ENCODE measurements around the gene DUOXA1.
"Not testable (repeated sequence)": the region's sequence is repeated elsewhere in the genome, so short reads cannot be mapped to it uniquely, and the experiment has no call there.

The DUOXA1 gene

DNA sequence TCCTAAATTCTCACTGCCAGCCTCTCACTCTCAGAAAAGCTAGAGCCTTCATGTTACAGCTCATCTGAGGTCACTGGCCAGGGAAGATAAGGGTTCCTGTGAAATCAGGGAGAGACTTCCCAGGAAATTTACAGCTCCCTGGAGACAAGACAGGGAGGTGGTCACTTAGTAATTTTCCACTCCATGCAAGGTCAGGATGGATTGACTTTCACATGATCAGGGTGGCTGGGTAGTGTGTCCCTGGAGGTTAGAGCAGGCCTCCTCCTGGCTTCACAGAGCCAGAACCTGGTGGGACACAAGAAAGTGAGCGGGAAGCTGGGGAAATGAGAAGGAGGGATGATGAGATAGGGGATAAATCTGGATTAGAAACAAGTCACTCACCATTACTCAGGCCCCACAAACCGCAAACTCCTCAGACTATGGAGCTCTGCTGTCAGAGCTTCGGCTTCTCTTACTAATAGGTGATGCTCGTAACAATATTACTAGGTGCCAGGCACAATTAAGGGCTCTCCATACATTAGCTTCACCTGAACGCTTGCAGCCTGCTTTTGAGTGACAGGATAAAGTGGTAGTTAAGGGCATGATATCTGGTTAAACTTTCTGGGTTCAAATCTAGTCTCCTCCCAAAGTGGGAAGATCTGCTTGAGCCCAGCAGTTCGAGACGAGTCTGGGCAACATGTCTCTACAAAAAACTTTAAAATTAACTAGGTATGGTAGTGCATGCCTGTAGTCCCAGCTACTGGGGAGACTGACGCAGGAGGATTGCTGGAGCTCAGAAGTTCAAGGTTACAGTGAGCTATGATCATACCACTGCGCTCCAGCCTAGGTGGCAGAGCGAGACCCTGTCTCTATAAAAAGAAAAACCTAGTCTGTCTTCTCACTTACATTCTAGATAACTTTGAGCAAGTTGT is 40.6 kb downstream of the DUOXA1 start:
- Histone ChIP-seq H3K4me3 (ENCODE audit: low read length) (no peak overlapping the region), H3K27me3 (ENCODE audit: control insufficient read depth, insufficient read depth, low read length) (peaks cover 11% of the 10 kb centered on the region), H3K9ac (ENCODE audit: low read length) (no peak overlapping the region), H3K36me3 (ENCODE audit: control insufficient read depth, insufficient read depth, low read length) (no peaks in the 10 kb centered on the region), H3K9me3 (ENCODE audit: control insufficient read depth, low read length) (no peaks in the 10 kb centered on the region), H3K4me1 (ENCODE audit: control insufficient read depth, insufficient read depth, low read length) (peaks cover 21% of the 10 kb centered on the region)

DNA sequence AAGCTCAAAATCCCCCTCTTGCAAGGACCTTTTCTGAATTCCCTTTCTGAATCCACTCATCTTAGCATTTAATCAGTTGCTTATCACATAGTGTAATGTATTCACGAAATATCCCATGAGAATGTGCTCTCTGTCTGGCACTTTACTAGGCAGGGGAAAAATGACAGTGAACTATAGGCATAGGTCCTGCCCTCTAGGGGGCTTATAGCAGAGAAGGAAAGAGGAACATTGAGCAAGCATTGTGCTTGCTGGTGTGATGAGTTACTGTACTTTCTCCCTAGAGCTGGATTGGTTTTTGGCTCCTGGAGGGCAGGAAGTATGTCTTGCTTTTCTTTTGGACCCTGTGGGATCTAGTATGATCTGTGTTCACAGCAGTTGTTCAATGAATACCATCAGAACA is 42.2 kb downstream of the DUOXA1 start:
- H3K36me3 ChIP-seq (ENCODE audit: control insufficient read depth, insufficient read depth, low read length): no peaks in the 10 kb centered on the region
- H3K27me3 ChIP-seq (ENCODE audit: control insufficient read depth, insufficient read depth, low read length): peaks cover 11% of the 10 kb centered on the region
- no peak overlapping the region for H3K9ac ChIP-seq (ENCODE audit: low read length)
- H3K9me3 ChIP-seq (ENCODE audit: control insufficient read depth, low read length): no peaks in the 10 kb centered on the region
- no peak overlapping the region for H3K4me3 ChIP-seq (ENCODE audit: low read length)
- peaks cover 34% of the 10 kb centered on the region for H3K4me1 ChIP-seq (ENCODE audit: control insufficient read depth, insufficient read depth, low read length)

DNA sequence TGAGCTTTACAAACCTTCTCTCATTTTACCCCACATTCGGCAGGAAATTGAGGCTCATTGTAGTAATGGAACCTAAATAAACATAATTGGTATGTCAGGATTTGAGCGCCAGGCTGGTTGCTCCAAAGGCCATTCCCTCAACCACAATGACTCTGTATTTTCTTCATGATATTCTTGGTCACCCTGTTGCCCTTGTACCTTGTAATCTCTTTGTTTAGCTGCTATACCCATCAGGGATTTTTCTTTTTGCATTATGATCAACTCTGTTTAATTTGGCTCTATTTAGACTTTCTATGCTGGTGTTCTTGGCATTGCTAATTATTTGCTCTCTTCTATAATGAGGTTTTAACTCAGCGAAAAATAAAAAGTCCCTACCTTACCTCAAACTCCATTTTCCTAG is 45.5 kb downstream of the DUOXA1 start:
- peaks cover 11% of the 10 kb centered on the region for H3K27me3 ChIP-seq (ENCODE audit: control insufficient read depth, insufficient read depth, low read length)
- no peak overlapping the region for H3K9ac ChIP-seq (ENCODE audit: low read length)
- no peak overlapping the region for H3K4me3 ChIP-seq (ENCODE audit: low read length)
- H3K36me3 ChIP-seq (ENCODE audit: control insufficient read depth, insufficient read depth, low read length): no peaks in the 10 kb centered on the region
- H3K4me1 ChIP-seq (ENCODE audit: control insufficient read depth, insufficient read depth, low read length): peaks cover 55% of the 10 kb centered on the region
- H3K9me3 ChIP-seq (ENCODE audit: control insufficient read depth, low read length): no peaks in the 10 kb centered on the region

DNA sequence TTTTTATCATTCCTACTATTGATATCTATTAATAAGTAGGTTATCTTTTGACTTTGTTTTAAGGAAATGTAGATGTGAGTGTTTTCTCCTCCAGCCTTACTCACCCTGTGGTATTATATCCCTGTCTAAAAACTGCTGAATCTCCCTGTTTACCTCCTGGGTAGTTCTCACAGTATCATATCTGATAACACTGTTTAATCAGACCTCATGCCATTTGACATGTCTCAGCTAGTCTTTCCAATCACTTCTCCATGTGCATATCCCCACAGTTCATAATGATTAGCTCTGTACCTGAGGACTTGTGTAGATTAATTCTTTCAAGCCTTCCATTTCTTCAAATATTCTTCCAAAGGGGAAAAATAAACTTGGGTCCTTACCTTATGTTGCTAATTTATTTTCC is 46.5 kb downstream of the DUOXA1 start:
- Histone ChIP-seq H3K27me3 (ENCODE audit: control insufficient read depth, insufficient read depth, low read length) (peaks cover 8% of the 10 kb centered on the region), H3K9me3 (ENCODE audit: control insufficient read depth, low read length) (no peaks in the 10 kb centered on the region), H3K36me3 (ENCODE audit: control insufficient read depth, insufficient read depth, low read length) (no peaks in the 10 kb centered on the region), H3K4me1 (ENCODE audit: control insufficient read depth, insufficient read depth, low read length) (peaks cover 53% of the 10 kb centered on the region), H3K9ac (ENCODE audit: low read length) (no peak overlapping the region), H3K4me3 (ENCODE audit: low read length) (no peak overlapping the region)

DNA sequence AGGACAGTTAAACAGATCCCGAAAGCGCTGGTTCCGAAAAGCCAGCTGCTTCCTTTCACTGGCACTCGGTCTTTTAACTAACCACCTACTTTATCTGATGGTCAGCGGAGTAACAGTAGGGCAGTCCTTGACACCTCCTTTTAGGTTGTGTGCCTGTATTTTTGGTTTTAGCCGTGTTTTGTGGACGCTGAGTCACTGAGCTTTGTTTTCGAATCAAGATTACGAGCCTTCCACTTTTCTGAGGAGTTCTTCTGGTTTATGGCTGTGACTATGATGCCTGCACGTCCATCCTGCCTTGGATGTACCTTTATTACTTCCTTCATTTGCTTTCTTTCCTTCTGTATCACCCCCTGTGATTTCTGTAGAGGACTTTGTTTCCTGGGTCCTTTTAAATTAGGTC is 47.3 kb downstream of the DUOXA1 start:
- H3K4me3 ChIP-seq (ENCODE audit: low read length); H3K9me3 ChIP-seq (ENCODE audit: control insufficient read depth, low read length); H3K9ac ChIP-seq (ENCODE audit: low read length); H3K27me3 ChIP-seq (ENCODE audit: control insufficient read depth, insufficient read depth, low read length); H3K36me3 ChIP-seq (ENCODE audit: control insufficient read depth, insufficient read depth, low read length): not testable (repeated sequence)
- peaks cover 57% of the 10 kb centered on the region for H3K4me1 ChIP-seq (ENCODE audit: control insufficient read depth, insufficient read depth, low read length)

DNA sequence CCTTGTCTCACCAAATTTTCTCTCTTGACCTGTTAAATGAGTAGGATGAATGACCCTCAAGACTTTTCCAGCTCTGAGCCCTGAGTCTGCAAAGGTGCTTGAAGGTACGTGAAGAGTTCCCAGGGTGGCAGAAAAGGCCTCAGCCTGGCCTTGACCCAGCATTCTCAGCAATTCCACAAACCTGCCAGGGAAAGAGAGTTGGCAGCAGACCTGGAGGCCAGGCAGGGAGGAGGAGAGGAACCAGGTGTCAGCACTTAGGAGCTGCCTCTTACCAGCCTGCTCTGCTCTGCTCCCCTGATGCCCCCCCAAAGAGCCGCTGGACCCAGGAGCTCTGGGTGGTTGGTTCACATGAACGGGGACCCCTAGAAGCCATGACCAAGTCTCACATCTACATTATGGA is 49.1 kb downstream of the DUOXA1 start:
- peaks cover 50% of the 10 kb centered on the region for H3K4me1 ChIP-seq (ENCODE audit: control insufficient read depth, insufficient read depth, low read length)
- not testable (repeated sequence) for H3K4me3 ChIP-seq (ENCODE audit: low read length); H3K9me3 ChIP-seq (ENCODE audit: control insufficient read depth, low read length); H3K27me3 ChIP-seq (ENCODE audit: control insufficient read depth, insufficient read depth, low read length); H3K36me3 ChIP-seq (ENCODE audit: control insufficient read depth, insufficient read depth, low read length); H3K9ac ChIP-seq (ENCODE audit: low read length)

DNA sequence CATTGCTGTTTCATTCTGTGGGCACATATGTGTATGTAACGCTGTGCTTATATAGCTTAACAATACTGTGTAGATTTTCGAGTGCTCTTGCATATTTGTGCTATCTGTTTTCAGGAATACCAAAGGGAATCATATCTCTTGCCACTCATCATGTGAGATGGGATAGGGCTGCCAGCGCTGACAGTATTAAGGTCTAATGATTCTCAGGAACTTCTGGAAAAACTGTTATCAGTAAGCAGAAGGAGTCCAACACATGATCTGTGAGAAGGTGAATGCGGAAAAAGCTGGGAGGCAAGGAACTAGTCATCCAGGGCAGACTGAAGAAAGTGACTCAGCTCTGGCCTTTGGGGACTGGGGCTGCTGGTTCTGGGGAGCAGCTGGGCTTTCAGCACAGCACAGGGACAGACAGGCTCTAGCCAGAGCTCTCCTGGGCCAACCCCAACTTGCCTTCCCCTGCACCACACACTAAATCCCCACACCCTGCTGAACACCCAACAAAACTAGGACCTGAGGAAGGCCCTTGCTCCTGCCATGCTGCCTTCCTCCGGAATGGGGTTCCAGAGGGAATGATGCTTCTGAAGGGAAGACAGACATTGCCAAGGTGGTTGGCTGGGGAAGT is 49.9 kb downstream of the DUOXA1 start:
- not testable (repeated sequence) for H3K27me3 ChIP-seq (ENCODE audit: control insufficient read depth, insufficient read depth, low read length); H3K9ac ChIP-seq (ENCODE audit: low read length); H3K9me3 ChIP-seq (ENCODE audit: control insufficient read depth, low read length); H3K36me3 ChIP-seq (ENCODE audit: control insufficient read depth, insufficient read depth, low read length); H3K4me3 ChIP-seq (ENCODE audit: low read length)
- peaks cover 45% of the 10 kb centered on the region for H3K4me1 ChIP-seq (ENCODE audit: control insufficient read depth, insufficient read depth, low read length)

DNA sequence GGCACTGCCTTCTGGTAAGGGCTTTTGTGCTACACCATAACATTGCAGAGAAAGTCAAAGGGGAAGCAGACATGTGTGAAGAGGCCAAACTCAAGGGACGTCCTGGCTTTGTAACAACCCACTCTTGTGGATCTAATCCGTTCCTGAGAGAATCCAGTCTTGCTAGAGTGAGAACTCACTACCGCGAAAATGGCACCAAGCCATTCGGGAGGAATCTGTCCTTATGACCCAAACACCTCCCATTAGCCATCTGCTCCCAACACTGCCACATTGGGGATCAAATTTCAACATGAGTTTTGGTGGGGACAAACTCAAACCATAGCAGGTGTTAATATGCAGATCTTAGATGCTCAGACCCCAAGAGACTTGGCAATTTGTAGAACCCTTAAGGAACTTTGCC is 50.5 kb downstream of the DUOXA1 start:
- not testable (repeated sequence) for H3K9ac ChIP-seq (ENCODE audit: low read length); H3K4me3 ChIP-seq (ENCODE audit: low read length); H3K27me3 ChIP-seq (ENCODE audit: control insufficient read depth, insufficient read depth, low read length); H3K9me3 ChIP-seq (ENCODE audit: control insufficient read depth, low read length); H3K36me3 ChIP-seq (ENCODE audit: control insufficient read depth, insufficient read depth, low read length)
- H3K4me1 ChIP-seq (ENCODE audit: control insufficient read depth, insufficient read depth, low read length): peaks cover 42% of the 10 kb centered on the region

DNA sequence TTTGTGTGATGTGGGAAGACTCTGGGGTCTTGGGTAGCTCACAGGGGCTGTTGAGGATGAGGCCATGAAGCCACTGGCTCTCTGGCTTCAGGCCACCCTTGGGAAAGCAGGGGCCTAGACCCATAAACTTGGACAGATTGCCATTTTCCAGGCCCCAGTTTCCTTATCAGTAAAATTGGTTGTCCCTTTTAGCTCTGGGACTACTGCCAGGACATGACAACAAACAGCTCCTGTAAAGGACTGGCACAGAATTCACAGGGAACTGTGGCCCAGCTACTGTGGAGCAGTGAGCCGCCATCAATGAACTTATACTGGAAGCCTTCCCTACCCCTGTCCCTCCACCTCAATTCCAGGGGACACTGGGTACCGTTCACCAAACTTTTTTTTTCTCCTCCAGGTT is 52.3 kb downstream of the DUOXA1 start:
- H3K4me3 ChIP-seq (ENCODE audit: low read length); H3K9me3 ChIP-seq (ENCODE audit: control insufficient read depth, low read length); H3K9ac ChIP-seq (ENCODE audit: low read length); H3K36me3 ChIP-seq (ENCODE audit: control insufficient read depth, insufficient read depth, low read length); H3K27me3 ChIP-seq (ENCODE audit: control insufficient read depth, insufficient read depth, low read length): not testable (repeated sequence)
- peaks cover 29% of the 10 kb centered on the region for H3K4me1 ChIP-seq (ENCODE audit: control insufficient read depth, insufficient read depth, low read length)

DNA sequence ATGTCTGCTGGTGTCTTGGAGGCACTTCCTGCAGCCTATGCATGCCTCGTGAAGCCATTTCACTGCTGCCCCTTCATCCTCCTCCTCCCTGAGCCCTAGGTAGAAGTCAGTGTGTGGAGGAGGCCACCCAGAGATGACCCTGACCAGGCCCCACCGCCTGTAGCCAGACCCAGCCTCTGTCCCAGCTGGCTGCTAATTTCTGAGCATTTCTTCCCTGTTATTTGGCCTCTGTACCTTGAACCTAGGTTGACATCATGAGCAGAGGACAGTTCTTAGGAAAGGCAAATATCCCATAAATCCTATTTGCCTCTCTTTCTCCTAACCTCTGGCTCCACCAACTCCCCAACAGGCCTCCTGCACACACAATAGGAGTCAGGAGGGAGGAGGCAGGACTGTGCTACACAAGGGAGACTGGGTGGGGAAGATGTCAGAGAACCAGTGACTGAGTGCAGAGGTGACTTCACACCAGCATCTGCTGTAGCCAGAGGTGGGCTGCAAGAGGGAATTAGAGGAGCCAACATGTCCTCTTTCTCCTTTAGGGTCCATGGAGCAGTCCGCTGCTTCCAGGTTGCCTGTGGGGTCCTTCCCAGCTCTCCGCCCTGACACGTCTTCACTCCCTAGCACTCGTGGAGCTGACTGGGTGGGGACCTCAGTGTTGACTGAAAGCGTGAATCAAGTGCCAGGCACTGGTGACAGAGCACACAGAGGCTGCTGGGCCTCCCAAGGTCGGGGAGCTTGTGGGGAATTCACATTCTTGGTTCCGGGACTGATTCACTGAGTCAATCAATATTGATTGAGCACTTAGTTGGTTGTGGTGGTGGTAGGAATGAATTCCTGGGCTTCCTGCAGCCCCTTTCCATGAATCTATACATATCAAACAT is 54.0 kb downstream of the DUOXA1 start:
- not testable (repeated sequence) for H3K4me3 ChIP-seq (ENCODE audit: low read length); H3K9me3 ChIP-seq (ENCODE audit: control insufficient read depth, low read length); H3K27me3 ChIP-seq (ENCODE audit: control insufficient read depth, insufficient read depth, low read length); H3K36me3 ChIP-seq (ENCODE audit: control insufficient read depth, insufficient read depth, low read length); H3K9ac ChIP-seq (ENCODE audit: low read length)
- H3K4me1 ChIP-seq (ENCODE audit: control insufficient read depth, insufficient read depth, low read length): peaks cover 21% of the 10 kb centered on the region

DNA sequence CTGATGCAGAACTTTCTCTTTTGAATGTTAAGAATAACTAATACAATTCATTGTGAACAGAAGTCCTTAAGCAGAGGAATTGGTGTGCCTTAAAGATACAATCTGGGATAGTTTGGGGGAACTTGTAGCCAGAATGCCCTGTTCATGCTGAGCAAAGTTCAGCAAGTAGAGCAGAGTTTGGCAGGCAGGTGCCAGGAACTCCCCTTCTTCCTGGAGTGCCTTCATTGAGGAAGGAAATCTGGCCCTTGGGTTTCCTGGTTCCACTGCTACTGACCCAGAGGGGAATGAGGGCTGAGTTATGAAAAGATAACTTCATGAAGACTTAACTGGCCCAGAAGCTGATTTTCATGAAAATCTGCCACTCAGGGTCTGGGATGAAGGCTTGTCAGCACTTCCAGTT is 56.1 kb downstream of the DUOXA1 start:
- H3K9ac ChIP-seq (ENCODE audit: low read length); H3K36me3 ChIP-seq (ENCODE audit: control insufficient read depth, insufficient read depth, low read length); H3K27me3 ChIP-seq (ENCODE audit: control insufficient read depth, insufficient read depth, low read length); H3K9me3 ChIP-seq (ENCODE audit: control insufficient read depth, low read length); H3K4me3 ChIP-seq (ENCODE audit: low read length): not testable (repeated sequence)
- H3K4me1 ChIP-seq (ENCODE audit: control insufficient read depth, insufficient read depth, low read length): peaks cover 13% of the 10 kb centered on the region

DNA sequence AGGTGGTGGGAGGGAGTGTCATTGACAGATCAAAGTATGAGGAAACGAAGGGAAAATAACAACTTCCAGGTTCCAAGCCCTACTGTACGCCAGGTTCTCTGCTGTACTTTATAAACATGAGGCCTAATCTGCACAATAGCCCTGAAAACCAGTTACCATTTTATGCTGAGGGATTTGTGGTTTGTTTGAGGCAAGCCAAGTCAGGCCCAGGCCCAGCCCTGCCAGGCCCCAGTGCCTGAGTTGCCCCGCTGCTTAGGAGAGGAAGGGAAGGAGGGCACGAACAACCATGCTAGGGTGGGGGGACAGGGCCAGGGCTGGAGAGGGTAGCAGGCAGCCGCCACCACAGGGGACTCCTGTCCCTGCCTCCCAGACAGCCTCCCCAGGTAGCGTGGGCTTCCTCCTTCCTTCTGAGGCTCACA is 59.7 kb downstream of the DUOXA1 start:
- not testable (repeated sequence) for H3K4me3 ChIP-seq (ENCODE audit: low read length); H3K27me3 ChIP-seq (ENCODE audit: control insufficient read depth, insufficient read depth, low read length); H3K4me1 ChIP-seq (ENCODE audit: control insufficient read depth, insufficient read depth, low read length)

More for the DNA sequence above, 59.7 kb downstream of the DUOXA1 start:
- H3K9ac ChIP-seq (ENCODE audit: low read length); H3K36me3 ChIP-seq (ENCODE audit: control insufficient read depth, insufficient read depth, low read length); H3K9me3 ChIP-seq (ENCODE audit: control insufficient read depth, low read length): not testable (repeated sequence)
